Hematopoietic multipotent progenitor cell treated with erythropoietin and hydrocortisone succinate and interleukin-3 and kit ligand, for 8 days (in vitro differentiated cells): ENCODE measurements around the gene FOSL2.

Source experiments
- DNase-seq: peaks from one replicate; pipeline ENCODE4 v3.0.0-alpha.2; 2015

The FOSL2 gene

GRCh38 chr2:28453396-28453795 lies 60.7 kb downstream of the FOSL2 start:
- no peak for DNase-seq

GRCh38 chr2:28454016-28454930 lies 61.6 kb downstream of the FOSL2 start:
- no peak for DNase-seq

DNA sequence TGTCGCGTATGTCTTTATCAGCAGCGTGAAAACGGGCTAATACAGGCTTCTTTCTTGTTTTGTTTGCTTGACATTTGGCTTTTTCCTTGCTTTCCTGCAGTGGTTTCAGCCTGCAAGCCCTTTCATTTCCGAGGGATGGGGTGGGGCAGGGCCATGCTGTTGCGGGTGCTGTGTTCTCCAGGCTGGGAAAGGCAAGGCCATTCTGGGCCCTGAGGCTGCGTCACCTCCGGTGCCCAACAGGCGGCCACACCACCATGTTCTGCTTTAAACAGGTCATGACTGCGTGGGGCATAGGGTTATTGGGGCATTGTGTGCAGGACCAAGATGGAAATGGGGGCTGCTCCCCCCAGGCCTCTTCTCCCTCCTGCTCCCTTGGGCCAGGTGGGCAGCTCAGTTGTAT lies 64.6 kb downstream of the FOSL2 start:
- DNase-seq = no peak

DNA sequence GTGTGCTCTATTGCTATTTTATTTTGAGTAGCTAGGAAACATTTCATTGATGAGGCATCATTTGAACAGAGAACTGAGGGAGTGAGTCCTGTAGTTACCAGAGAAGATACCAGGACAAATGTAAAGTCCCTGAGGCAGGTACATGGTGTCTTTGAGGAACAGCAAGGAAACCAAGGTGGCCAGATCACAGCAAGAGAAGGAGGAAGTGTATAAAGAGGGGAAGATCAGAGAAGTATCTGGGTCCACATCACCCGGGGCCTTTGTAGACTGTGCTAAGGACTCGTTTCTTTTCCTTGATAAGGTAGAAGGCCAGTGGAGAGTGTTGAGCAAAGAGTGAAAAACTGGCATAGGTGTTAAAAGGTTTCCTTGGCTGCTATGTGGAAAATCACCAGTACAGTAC lies 68.4 kb downstream of the FOSL2 start:
- no peak for DNase-seq

DNA sequence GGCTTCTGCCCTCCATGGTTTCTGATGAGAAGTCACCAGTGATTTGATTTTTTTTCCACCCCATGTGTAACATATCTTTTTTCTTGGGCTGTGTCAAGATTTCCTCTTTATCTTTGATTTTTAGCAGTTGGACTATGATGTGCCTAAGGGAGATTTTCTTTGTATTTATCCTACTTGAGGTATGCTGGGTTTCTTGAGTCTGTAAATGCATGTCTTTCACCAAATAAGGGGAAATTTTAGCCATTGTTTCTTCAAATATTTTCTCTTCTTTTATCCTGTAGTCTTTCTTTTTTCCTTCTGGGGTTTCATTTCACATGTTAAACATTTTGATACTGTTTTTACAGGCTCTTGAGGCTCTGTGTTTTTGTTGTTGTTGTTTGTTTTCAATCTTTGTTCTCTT lies 69.5 kb downstream of the FOSL2 start:
- DNase-seq = no peak

- DNase-seq = no peak
Observed at GRCh38 chr2:28463211-28463816, 70.7 kb downstream of the FOSL2 start.

DNA sequence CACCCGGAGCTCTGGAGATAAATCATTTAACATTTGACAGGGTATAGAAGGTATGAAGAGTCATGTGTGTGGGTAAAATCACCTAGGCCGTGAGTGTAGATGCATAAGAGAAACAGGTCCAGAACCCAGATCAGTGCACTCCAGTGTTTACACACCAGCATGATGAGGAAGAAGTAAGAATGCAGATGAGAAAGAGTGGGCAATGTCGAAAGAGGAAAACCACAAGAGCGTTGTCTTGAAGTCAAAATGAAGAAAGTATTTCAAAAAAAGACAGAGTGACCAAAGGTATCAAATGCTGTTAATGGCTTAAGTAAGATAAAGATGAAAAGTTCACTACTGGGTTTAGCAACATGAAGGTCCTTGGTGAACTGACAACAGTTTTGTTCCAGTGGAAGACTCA lies 71.2 kb downstream of the FOSL2 start:
- DNase-seq = peak; percentile 9

- DNase-seq = no peak
Observed at GRCh38 chr2:28465148-28465885, 72.7 kb downstream of the FOSL2 start.
